Anterior cingulate cortex (tissue), 58 donors: ENCODE results near the gene FAM180A.
"Not testable (repeated sequence)": the region's sequence is repeated elsewhere in the genome, so short reads cannot be mapped to it uniquely, and the experiment has no call there.

Source experiments
- DNase-seq, 58 donors: peaks; one replicate each; lab custom pipeline; 2025; lab: John Stamatoyannopoulos, UW

FAM180A gene

DNA sequence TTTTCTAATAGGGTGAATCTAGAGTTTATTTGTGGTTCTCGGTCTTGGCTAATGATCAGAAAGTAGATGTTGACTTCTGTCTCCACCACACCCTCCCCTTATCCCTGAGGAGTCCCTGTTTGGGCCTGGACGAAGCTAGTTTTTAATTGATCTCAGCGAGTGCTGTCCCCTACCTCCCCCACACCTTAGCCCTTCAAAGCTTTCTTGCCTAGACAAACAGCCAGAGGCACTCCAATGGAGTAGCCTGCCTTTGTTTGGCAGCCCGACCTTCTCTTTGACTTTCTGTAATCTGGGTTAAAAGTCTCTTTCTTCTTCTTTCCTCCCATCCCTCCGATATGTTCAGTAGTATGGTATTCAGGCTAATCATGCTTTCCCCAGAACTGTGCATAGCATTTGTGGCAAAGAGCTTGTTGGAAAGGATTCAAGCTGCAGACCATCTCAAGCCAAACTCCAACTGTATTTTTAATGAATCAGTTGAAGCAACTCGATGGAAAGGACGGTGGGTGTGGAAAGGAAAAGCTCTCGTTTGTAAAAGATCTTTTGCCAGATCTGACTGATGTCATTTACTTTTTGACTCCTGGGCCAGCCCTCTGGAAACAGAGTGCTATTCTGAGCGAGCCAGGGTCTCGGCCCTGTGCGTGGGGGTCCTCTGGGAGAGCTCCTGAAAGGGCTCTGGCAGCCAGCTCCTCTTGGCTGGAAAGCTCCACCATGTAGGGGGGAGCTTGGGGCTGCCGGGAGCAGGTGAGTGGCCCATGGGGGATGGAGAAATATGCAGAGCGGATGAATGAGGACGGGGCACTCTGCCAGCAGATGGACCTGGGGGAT lies 4.5 kb downstream of the FAM180A start:
- DNase-seq = no peak

DNA sequence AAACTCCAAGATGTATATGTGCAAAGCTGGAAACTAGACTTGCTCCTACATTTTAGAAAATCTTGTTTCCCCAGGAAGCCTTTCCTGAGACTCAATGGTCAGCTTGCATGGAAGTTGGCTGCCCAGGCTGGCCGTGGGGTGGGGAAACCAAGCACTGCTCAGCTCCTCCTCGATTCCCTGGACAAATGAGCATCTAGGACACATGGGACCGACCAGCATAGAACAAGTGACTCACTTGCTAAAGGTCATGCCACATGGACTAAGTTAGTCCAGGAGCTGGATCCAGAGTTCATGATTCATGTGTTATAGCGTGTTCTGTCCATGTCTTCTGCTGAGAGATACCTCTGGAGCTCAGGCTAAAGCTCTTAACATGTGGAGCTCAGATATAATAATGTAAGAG lies 6.2 kb downstream of the FAM180A start:
- no peak for DNase-seq

DNA sequence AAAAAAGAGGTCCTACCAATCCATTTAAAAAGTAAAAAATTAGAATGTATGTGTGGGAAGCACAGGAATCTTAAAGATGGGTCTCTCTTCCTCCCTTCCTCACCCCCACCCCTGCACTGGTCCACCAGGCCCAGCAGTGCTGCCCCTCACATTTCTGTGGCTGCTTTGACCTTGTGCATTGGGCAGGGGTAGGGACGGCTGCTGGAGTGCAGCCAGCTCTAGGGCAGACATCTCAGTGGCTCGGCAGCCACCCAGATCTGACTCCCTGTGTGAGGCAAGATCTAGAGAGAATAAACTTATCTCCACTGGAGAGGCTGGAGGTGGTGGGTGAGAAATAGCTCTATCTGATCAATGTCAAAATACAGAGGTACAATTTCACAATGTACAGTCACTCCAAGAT lies 6.7 kb downstream of the FAM180A start:
- no peak for DNase-seq

DNA sequence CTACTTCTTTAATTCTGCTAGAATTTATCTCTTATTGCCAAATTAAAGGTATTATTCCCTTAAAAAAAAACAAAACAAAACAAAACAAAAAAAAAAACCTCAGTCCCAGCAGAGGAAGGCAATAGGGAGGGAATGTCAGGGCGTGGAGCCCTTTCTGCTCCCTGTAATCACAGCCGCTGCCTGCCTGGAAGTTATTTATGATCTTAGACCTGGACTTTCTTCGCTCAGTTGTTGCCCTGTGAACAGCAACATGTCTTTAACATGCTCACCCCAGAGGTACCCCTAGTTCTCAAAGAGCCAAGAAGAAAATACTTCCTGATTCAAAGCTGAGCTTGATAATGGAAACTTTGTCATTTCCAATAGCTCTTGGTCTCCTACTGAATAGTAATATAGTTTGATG lies 7.7 kb downstream of the FAM180A start:
- no peak for DNase-seq

DNA sequence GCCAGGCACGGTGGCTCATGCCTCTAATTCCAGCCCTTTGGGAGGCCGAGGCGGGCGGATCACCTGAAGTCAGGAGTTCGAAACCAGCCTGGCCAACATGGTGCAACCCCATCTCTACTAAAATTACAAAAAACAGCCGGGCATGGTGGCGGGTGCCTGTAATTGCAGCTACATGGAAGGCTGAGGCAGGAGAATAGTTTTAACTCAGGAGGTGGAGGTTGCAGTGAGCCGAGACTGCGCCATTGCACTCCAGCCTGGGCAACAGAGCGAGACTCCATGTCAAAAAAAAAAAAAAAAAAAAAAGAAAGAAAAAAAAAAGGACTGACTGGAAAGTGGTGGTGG lies 11.3 kb downstream of the FAM180A start:
- not testable (repeated sequence) for DNase-seq

DNA sequence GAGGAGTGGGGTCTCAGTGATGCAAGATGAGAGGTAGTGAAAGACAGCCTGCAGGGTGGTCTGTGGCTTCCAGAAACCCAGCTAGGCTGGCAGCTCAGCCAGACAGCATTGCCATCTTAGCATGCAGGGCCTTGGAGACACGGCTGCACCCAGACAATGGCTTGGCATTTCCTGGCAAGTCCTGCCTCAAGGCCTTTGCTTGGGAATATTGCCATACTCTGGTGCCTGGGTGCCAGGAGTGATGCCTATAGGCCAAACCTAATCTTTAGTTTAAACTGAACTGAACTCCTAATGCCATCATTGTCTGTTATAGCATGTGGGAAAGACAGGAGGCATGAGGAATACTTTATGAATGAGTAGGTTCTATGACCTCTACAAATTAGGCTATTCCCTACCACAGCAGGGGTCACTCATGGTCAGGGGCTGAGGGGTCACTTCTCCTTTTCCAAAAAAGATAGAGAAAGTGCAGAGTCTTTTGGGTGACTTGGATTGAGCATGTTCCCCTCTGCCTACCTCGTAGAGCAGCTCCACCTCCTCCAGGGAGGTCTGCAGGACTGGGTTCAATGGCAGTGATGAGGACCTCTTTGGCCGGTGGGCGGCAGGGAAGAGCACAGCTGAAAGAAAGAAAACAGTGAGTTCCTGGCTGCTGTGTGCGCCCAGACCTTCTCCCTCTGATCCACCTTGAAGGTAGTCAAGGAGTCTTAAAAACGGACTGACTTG lies 11.9 kb downstream of the FAM180A start:
- DNase-seq = no peak

DNA sequence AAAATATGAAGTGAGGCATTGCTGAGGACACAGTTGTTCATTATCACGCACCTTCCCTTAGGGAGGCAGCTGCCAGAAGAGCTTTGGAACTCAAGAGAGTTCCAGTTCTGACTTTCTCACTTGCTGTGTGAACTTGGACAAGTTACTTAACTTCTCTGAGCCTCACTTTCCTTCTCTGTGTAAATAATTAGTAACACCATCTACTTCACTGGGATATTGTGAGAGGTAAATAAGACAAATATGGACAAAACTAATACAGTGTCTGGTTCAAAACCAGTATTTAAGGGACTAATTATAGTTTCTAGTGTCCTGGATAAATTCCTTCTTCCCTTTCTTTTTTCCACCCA lies 14.3 kb downstream of the FAM180A start:
- no peak for DNase-seq

DNA sequence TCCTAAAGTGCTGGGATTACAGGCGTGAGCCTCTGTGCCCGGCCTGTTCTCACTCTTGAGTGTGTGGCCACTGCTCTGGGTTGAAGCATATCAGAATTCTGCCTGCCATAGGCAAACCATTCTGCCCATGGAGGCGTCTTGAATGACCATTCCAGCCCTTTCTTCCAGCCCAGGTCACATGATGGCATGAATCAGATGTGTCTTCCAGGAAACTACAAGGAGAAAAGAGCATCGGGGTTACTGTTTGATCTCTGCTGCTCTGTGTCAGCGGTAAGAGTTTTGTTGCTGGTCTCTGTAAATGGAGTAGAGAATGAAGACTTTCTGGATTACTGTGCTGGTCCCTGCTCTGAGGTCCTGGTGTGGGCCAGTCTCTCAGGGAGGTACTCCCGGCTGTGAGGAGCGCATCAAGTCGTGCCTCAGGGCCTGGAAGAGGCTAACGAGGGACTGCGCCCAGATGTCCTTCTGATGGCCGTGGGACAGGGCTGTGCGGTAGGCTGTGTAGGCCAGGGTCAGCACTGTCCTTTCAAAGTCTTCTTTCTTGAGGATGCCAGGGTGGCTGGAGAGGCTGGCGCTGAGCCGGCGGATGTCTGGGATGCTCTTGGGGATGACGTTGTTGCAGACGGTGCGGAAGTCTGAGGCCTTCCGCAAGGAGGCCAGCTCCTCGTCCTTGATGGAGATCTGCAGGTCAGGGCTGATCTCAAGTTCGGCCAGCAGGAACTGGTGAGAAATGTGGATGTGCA lies 14.8 kb downstream of the FAM180A start:
- DNase-seq = no peak

DNA sequence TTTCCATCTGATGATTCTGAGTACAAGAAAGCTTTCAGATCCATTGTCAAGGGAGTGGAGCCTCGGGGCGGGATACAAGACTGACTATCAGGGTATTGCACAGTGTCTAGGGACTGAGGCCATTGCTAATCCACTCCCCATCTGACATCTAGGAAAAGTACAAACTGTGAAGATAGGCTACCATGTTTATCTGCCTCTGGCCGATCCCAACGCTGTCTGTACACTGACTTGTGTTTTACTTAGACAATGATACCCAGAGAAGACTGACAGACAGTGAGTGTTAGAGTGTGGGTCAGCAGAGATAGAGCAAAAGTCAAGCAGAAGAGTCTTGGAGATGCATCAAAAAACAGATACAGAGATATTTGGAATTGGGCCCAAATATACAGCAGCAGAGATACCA lies 17.5 kb downstream of the FAM180A start:
- DNase-seq = no peak

DNA sequence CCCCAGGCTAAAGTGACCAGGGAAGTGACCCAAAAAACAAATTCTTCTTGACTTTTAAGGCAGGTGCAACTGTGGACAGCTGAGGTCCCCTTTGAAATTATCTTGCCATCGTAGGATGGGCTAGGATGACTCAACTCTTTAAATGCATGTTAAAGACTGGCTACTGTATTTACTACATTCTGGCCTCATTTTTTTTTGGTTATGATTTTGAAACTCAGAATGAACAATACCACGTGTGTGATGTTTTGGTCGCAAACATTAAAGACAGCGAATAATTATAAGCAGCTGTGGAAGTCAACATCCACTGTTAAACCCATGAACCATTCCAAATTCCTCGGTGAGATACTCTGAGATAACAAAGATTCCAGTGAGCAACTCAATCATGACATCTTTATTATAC lies 19.4 kb downstream of the FAM180A start:
- DNase-seq = no peak

DNA sequence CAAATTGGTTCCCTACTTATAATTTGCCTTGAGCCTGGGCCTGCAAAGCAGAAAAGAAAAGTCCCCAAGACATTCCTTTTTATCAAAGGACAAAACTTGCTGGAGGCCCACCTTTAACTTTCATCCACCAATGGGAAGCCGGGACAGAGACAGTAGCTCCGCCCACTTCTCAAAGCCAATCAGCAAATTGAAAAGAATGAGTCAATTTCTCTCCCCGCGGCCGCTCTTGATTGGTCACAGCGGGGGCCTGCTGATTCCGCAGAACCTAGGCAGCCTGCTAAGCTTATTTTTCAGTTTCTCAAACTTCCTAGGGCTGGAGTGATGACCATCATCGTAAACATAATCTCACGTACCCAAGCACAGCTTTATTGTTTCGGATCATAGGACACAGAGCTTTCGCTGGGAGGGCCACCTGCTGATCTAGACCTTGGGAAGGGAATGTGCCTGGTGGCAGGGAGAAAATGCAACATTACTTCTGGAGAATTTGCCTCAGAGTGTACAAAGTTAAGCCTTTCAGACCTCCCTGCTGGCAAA lies 20.4 kb downstream of the FAM180A start, which contains the start of gene SLC13A4:
Gene SLC13A4, minus strand, starts transcription at position 51 of the 534 bp plus-strand sequence. CDS start 690 bp downstream, outside the sequence.
- DNase-seq = no peak

DNA sequence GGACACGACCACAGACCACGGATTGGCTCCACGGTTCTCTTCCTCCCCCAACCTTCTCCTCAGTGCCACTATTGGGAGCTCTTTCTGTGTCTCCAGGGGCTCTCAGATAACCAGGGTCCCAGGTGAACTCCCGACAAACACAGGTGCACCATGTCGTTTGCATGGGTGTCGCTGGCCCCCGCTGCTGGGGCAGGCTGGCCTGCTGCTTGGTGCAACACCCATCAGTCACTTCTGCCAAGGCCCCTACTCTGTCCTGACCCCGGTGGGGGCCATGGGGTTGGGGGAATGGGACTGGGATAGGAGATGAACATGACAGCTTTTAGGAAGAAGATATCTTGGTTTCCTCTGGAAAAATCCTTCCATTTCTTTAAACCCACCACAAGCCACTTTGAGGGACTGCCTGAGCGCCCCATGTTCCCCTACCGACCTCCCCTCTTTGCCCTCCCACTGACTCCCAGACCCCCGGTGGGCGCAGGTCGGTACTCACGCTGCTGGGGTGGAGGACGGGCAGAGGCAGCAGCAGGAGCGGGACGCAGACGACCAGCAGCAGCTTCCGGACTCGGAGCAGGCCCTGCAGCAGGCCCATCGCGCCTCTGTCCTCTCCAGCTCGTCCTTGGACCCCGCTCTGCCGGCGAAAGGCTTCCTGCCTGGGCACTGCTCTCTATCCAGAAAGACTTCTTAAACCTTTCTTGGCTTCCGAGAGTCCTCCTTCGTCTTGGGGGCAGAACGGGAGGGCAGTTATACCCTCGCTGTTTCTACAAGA lies 21.5 kb downstream of the FAM180A start:
- no peak for DNase-seq

DNA sequence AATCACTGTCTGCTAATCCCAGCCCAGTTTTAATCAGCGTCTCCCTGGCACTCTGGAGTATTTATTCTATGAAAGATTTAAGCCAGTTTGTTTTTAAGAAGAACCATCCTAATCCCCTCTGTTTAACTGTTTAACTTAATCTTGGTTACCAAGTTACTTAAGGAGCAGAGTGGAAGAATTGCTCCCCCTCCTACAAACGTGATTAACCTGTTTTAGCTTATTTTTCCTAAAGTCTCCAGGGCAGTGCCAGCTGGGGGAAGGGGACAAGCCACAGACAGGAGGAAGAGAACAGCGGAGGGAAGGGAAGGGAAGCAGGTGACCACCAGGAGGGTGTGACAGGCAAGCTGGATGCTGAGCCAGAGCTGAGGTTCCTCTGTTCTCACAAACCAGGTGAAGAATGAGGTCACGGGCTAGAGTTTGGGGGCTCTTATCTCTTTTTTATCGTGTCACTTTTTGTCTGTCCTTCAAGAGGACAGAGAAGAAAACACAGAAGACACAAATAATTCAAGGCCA lies 22.3 kb downstream of the FAM180A start:
- DNase-seq = no peak

DNA sequence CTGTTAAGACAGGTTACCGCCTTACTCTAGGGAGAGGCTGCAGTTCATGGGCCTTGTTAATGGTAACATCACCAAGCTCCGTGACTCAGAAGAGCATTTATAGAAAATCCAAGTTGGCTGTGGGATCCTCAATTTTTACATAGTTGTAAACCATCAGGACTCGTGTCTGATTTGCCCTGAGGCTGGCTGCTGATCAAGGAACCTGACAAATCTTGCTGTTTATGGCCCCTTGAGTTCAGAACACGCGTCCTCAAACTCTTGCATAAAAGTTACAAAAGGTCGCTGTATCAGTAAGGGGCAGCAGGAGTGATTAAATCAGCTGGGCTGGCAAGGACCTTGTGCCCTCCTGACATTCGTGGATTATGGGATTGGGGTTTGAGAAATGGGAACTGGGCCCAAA lies 25.2 kb downstream of the FAM180A start:
- no peak for DNase-seq

DNA sequence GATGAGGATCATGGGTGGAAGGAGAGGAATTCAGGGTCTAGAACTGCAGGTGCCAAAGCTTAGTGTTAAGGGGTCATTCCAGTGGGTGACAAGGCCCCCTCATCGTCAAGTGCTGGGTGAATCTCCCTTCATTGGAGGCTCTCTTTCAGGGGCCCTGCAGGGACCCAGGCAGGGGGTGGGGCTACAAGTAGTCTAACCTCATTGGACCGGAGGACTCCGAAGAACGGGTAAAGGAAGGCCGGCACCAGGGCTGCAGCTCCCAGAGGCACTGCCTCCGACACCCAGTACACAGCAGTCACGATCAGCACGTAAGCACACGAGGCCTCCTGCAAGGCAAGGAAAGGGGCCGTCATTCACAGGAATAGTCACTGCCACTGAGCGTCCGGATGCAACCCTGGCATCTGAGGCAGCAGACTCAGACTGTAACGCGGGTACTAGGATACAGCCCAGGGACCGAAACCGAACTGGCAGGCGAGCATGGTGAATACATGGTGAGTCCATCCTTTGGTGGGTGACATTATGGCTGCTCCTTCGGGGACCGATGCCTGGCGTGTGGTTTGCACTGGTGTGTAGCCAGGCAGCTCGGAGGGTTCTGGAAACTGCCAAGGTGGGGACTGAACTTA lies 27.3 kb downstream of the FAM180A start:
- no peak for DNase-seq

DNA sequence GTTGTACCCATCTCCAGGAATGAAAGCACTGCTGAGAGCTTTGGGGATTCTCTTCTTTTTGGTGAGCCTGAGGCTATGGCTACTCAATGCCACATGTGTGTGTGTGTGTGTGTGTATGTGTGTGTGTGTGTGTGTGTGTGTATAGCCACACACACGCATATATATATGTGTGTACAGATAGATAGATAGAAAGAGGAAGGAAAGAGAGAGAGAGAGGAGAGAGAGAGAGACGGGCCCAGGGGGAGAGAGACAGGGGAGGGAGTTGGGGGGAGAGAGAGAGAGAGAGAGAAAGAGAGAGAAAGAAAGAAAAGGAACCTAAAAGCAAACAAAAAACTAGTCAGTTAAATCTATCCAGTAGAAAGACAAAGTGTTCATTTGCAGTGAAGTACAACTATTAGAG lies 28.9 kb downstream of the FAM180A start:
- DNase-seq = no peak

DNA sequence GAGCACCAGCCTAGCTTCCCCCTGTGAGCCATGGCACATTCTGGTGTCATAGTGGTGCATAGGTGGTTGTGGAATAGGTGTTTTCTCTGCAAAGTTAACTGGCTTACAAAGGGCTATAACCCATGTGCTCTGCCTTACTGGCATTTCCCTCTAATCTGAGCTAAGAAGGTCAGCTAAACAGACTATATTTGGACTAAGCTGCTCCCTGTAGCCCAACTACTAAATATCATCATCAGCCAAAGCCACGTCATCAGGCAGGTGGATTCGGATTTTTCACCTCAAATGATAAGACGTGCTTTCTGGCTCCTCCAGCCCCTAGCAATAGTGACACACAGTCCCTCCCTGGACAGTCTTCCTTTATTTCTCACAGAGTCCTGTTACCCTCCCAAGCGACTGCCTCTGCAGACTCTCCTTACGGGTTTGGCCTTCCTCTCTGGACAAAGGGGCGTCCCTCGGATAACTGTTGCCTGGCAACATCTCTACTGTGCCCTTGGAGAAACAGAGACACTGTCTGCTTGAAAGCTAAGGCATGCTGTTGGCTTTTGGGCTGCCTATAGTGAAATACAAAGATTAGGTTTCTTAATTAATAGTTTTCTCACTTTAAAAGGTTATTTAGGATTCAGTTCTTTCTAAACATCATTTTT lies 29.7 kb downstream of the FAM180A start:
- DNase-seq = peak in 1 of 58 donors; percentile 3

DNA sequence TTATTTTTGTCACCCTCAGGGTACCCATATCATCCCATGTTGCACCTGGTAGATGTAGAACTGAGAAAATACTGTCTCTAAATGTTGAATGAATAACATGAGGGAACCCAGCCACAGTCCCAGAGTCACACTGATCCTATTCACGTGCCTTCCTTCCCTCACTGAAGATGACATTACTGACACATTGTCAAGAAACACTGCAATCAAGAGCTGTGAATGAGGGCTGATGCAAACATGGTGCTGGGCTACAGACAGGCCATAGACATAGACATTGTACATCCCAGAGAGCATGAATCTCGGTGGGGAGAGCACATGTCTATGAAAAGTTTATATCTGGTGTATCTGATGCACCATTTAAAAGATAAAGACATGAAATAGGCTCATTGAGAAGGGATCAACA lies 30.4 kb downstream of the FAM180A start:
- no peak for DNase-seq

DNA sequence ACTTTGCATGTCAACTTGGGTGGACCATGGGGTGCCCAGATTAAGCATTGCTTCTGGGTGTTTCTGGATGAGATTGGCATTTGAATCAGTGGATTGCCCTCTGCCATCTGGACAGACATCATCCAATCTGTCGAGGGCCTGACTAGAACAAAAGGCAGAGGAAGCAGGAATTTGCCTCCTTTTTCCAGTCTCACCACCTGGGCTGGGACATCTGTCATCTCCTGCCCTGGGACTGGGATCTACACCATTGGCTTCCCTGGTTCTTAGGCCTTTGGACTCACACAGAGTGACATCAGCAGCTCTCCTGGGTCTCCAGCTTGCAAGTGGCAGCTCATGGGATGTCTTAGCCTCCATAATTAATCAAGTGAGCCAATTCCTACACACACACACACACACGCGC lies 30.9 kb downstream of the FAM180A start:
- no peak for DNase-seq
